ENCODE measurements around the gene CRIM1.

Gene CRIM1

GRCh38 chr2:36458106-36458505 is 102.5 kb downstream of the CRIM1 start:
- DNase-seq (ENCODE audit: low read depth): no peak
- in situ Hi-C loops (cut with HindIII; ENCODE audit: low sequenced_read_pairs): loop anchor here (5.0 kb wide), 2 partner anchors 34 to 46 kb away; no protein-coding TSS in a partner anchor
- no peak for TF ChIP-seq CTCF (IDR thresholded peaks at IDR 0.05; ENCODE audit: low read depth, low read length, missing control alignments)
- H3K4me3 ChIP-seq (ENCODE audit: low read depth, low read length): no peak overlapping the region

- in situ Hi-C loops (cut with HindIII; ENCODE audit: low sequenced_read_pairs): loop anchor here (5.0 kb wide), 2 partner anchors 33 to 47 kb away; no protein-coding TSS in a partner anchor
Observed at GRCh38 chr2:36459725-36460137, 104.2 kb downstream of the CRIM1 start.

GRCh38 chr2:36461039-36461681 is 105.6 kb downstream of the CRIM1 start:
- H3K4me3 ChIP-seq (ENCODE audit: low read depth, low read length): no peak overlapping the region
- in situ Hi-C loops (cut with HindIII; ENCODE audit: low sequenced_read_pairs): no loop called here
- no peak for TF ChIP-seq CTCF (IDR thresholded peaks at IDR 0.05; ENCODE audit: low read depth, low read length, missing control alignments)
- peak; percentile 92 for DNase-seq (ENCODE audit: low read depth)

More at GRCh38 chr2:36459725-36460137, 104.2 kb downstream of the CRIM1 start:
- TF ChIP-seq CTCF (IDR thresholded peaks at IDR 0.05; ENCODE audit: low read depth, low read length, missing control alignments): peak; percentile 66
- no peak overlapping the region for H3K4me3 ChIP-seq (ENCODE audit: low read depth, low read length)
- DNase-seq (ENCODE audit: low read depth): no peak

- no peak overlapping the region for H3K4me3 ChIP-seq (ENCODE audit: low read depth, low read length)
- no peak for DNase-seq (ENCODE audit: low read depth)
- no peak for TF ChIP-seq CTCF (IDR thresholded peaks at IDR 0.05; ENCODE audit: low read depth, low read length, missing control alignments)
- in situ Hi-C loops (cut with HindIII; ENCODE audit: low sequenced_read_pairs): no loop called here
Observed at GRCh38 chr2:36462311-36462935, 106.8 kb downstream of the CRIM1 start.

- no peak for DNase-seq (ENCODE audit: low read depth)
- TF ChIP-seq CTCF (IDR thresholded peaks at IDR 0.05; ENCODE audit: low read depth, low read length, missing control alignments): no peak
- H3K4me3 ChIP-seq (ENCODE audit: low read depth, low read length): no peak overlapping the region
- in situ Hi-C loops (cut with HindIII; ENCODE audit: low sequenced_read_pairs): no loop called here
Observed at GRCh38 chr2:36463365-36463764, 107.8 kb downstream of the CRIM1 start.

GRCh38 chr2:36464006-36464721 is 108.6 kb downstream of the CRIM1 start:
- in situ Hi-C loops (cut with HindIII; ENCODE audit: low sequenced_read_pairs): no loop called here
- TF ChIP-seq CTCF (IDR thresholded peaks at IDR 0.05; ENCODE audit: low read depth, low read length, missing control alignments): no peak
- no peak for DNase-seq (ENCODE audit: low read depth)
- no peak overlapping the region for H3K4me3 ChIP-seq (ENCODE audit: low read depth, low read length)
